HG02885 (cell line): Measurements from ENCODE around the gene MRPL11.
"Not testable (repeated sequence)": the region's sequence is repeated elsewhere in the genome, so short reads cannot be mapped to it uniquely, and the experiment has no call there.

Experiments
- ATAC-seq: cut with Tn5 transposase; IDR thresholded peaks from one replicate; pipeline ENCODE4 v1.9.1; 2021; ENCODE audit warnings: mild to moderate bottlenecking; ENCODE audit not compliant: unreplicated experiment, poor library complexity

MRPL11 gene

DNA sequence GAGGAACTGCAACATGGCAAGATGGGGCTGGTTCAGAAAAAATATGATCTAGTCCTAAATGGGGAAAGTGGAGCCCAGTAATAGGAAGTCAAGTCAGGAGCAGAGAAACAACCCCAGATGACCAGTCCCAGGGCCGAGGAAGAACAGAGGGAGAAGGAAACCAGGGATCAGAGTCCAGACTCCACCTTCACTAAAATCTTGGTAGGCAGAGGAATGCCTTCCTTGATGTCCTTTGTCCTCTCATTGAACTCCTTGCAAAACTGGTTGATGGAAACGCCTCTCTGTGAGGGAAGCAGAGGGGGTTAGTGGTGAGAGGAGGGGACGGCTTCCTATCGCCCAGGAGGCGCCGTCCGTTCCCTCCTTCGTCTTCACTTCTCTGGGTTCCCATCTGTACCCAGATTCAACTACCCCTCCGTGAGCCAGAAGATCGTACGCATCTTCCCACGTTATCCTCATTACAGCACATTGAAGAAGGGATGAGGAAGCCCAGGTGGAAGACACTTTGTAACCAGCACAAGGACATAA is 607 bp downstream of the MRPL11 start:
- ATAC-seq = no peak

DNA sequence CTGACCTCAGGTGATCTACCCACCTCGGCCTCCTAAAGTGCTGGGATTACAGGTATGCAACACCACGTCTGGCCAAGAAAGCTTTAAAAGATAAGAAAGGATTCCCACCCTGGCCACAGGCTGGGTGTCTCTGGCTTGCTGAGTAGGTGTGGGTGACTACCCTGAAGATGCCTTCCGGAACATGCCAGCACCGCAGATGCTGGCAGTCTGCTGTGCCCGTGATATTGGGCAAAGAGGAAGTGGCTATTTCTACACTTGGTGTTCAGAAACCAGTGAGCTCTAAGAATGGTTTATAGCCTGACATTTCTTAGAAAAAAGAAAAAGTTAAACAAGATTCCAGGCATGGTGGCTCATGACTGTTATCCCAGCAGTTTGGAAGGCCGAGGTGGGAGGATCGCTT is 6.1 kb downstream of the MRPL11 start:
- ATAC-seq = no peak

DNA sequence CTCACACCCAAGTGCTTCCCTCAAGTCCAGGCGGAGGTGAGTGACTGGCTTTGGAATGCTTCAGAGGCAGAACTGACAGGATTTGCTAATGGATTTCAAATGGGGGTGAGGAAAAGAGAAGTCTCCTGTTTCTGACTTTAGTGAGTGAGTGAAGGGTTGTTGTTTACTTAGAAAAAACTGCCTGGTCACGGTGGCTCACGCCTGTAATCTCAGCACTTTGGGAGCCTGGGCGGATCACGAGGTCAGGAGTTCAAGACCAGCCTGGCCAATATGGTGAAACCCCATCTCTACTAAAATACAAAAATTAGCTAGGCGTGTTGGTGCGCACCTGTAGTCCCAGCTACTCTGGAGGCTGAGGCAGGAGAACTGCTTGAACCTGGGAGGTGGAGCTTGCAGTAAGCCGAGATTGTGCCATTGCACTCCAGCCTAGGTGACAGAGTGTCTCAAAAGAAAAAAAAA is 6.7 kb downstream of the MRPL11 start:
- ATAC-seq = not testable (repeated sequence)

DNA sequence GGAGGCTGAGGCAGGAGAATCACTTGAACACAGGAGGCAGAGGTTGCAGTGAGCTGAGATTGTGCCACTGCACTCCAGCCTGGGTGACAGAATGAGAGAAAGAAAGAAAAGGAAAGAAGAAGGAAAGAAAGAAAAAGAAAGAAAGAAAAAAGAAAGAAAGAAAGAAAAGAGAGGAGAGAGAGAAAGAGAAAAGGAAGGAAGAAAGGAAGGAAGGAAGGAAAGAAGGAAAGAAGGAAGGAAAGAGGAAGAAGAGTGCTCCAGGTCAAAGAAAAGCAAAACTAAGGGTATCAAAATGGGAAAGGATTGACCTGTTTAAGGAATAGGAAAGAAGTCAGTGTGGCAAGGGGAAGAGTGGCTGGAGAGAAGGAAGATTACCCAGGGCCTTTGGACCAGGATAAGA is 7.4 kb downstream of the MRPL11 start:
- not testable (repeated sequence) for ATAC-seq

DNA sequence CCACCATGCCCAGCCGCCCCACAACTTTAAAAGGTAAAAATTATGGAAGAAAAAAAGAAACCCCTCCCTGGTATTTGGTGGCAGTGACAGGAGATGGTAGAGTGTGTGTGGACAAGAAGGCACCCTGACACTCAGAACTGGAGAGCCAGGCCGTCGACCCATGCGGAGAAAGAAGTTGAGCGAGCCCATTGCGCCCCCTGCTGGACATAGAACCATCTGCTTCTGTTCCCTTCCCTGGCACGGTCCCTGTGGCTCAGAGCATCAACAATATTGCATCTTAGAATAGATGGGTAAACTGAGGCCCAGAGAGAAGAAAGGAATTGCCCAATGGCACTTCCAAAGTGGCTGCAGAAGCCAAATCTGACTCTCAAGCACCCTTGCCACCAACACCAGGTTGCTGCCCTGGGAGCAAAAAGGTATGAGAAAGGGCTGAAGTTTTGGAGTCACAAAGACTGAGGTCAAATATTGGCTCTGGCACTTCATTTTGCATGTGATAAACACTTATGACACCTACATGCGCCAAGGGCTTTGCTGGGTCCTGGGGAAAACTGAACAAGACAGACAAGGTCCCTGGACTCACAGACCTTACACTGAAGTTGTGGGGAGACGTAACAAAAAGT is 8.6 kb downstream of the MRPL11 start:
- no peak for ATAC-seq

DNA sequence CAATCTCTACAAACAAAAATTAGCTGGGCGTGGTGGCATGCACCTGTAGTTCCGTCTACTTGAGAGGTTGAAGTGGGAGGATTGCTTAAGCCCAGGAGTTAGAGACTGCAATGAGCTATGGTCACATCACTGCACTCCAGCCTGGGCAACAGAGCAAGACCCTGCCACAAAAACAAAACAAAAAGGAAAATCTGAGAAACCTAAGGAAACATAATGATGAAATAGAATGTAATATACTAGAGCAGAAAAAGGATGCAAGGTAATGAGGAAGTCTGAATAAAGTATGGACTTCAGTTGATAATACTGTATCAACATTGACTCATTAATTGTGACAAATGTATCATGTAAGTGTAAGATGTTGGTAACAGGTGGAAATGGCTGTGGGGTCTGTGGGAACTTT is 9.7 kb downstream of the MRPL11 start:
- no peak for ATAC-seq

DNA sequence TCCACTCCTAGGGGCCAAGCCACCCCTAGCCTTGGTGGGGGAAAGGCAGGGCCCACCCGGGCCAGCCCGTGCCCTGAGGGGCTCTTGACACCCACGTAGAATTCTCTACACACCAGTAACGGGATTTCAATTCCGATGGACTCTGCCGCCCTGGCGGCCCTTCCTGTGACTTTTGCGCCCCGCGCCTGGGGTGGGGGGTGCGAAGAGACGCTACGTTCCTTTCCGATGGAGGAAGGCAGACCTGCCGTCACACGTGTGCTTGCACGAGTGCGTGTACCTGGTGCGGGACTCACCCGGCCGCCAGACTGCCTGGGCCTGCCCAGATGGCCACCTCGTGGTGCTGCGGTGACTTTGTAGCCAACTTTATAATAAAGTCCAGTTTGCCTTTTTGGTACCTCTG is 12.3 kb downstream of the MRPL11 start:
- ATAC-seq = no peak

DNA sequence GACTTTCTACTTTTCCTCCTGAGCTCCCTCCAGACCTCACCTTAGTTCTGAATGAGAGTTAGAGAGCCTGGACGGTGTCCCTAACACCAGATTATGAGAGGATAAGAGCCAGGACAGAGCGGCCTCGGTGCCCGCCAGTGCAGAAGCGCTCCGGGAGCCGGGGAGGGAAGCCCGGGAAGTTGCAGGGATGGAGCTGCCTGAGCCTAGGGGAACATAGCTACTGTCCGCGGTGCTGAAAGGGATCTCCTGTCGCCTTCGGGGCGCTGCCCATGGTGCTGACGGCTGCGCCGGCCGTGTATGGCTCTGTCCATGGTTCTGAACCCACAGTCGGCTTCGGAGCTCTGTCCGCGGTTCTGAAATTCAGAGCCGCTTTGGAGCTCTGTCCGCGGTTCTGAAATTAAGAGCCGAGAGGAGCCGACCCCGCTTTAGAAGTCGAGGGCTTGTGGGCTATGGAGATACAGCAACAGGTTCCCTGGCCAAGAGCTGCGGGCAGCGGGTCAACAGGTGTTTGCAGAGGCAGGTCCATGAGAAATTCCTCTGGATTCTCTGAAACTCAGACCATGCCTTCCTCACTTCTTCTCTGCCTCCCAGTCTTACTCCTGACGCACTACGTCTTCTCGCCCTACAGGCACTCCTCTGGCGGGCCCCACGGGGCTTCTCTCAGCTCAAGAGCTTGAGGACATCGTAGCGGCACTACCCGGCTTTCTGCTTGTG is 17.0 kb downstream of the MRPL11 start:
- no peak for ATAC-seq

DNA sequence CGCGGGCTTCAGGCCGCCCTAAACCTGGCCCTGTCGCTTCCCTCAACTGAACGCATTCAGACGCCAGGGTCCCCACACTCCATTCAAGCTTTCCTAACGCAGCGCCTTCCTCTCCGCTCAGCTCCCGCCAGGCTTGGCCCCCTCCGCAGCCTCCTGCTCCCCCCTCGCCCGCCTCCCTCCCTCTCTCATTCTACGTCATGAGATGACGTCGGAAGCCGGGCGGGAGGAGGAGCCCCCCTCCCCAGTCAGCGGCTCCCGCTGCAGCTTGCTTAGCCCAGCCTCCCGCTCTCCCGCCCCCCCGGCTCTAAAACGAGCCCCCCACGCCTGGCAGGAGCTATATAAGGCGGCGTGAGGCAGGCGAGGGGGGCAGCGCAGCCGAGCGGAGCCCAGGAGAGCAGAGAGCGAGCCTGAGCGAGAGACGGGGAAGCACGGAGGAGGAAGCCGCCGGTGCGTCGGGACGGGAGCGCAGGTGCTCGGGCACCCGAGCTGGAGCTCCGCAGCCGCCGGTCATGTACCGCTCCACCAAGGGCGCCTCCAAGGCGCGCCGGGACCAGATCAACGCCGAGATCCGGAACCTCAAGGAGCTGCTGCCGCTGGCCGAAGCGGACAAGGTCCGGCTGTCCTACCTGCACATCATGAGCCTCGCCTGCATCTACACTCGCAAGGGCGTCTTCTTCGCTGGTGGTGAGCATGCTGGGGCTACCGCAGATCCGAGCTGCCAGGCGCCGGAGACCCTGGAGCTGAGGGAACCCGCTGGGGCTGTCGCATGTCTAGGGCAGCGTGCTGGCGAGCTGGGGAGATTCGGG is 17.8 kb downstream of the MRPL11 start, which contains the start of gene NPAS4:
Gene NPAS4 (plus strand): TSS at position 365 of the 806 bp plus-strand sequence. CDS start 145 bp downstream, at position 510.
- no peak for ATAC-seq

DNA sequence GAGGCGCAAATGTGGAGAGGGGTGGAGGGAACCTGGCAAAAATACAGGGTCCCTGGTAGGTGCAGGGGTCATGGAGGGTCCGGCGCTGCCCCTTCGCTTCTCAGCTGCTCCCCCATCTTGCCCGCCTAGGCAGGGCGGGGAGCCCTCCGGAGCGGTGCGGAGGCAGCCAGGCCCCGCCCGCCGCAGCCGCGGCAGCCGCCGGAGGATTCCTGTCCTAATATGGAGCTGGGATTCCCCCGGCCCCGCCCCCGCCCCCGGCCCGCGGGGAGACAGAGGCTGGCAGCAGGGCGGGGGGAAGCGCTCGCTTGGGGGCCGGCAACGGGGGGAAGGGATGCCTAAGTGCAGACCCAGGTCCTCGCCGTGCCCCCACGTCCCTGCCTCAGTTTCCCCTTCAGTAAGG is 18.8 kb downstream of the MRPL11 start:
- ATAC-seq = no peak

DNA sequence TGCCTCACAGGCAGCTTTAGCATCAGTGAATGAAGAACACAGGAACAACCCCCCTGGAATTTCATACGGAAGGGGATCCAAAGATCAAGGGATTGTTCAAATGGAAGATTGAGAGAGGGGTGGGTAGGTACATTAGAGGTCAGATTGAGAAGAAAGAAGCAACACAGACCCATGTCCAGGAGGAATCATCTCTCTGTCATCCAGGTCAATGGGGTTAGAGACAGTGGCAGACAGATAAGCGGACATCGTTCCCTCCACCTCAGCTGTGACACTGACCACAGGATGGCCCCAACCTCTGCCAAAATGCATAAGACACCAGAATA is 19.7 kb downstream of the MRPL11 start:
- no peak for ATAC-seq

DNA sequence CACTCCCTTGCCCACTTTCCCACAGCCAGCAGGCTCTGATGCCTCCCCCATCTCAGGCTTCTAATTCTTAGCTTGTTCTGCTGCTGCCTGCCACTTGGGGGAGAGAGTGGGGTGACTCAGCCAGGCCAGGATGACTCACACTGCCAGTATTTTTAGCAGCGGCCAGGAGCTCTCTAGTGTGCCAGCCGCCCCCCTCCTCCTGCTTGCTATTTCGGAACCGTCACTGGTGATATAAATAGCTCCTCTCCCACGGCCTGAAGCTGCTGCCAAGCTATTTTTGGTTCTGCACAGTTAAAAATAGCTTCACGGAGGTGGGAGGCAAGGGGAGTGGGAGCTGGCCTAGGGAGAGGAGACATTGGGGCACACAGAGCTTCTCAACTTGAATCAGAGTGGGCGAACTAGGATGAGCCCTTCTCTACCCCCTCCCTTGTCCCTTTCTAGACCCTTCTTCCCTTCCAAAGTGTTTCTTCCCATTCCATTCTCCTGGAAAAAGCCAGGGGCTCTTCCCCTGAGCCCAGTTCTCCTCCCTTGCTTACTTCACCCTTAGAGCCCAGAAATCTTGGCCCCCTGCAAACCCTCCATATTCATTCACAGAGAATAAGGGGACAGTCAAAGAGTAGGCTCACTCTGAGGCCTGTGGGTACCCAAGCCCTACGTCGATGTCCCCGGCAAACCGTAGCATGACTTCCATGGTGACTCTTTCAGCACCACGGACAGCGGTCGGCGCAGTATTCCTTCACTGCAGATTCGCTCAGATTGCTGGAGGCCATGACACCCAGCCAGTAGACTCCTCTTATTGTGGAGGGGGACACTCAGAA is 20.3 kb downstream of the MRPL11 start:
- no peak for ATAC-seq

DNA sequence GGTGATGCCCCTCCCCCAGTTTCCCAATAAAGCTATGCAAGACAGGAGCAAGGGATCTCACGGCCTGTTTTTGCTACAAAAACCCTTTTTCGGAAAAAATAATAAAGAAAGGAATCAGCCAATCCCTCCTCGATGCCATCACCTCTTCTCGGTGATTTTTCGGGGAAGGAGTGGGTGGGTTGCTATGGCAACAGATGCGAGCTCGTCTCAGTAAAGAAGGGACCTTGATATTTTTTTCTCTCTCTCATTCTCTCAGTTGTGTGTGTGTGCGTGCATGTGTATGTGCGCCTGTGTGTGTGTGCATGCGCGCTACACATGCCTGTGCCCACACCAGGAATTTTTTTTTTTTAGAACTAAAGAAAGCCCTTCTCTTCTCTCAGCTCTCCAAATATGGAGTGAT is 21.6 kb downstream of the MRPL11 start:
- no peak for ATAC-seq

DNA sequence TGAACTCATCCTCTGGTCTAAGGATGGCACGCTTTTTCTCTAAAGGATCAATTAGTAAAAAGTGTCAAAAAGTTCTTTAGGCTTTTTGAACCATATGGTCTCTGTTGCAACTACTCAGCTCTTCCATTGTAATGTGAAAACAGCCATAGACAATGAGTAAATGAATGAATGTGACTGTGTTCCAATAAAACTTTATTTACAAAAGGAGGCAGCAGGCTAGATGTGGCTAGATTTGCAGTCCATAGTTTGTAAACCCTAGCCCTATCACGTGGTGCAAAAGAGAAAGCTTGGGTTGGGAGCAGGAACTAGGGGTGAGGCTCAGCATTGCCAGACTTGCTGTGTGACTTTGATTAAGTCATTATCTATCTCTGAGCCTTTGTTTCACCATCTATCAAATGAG is 23.2 kb downstream of the MRPL11 start:
- no peak for ATAC-seq

DNA sequence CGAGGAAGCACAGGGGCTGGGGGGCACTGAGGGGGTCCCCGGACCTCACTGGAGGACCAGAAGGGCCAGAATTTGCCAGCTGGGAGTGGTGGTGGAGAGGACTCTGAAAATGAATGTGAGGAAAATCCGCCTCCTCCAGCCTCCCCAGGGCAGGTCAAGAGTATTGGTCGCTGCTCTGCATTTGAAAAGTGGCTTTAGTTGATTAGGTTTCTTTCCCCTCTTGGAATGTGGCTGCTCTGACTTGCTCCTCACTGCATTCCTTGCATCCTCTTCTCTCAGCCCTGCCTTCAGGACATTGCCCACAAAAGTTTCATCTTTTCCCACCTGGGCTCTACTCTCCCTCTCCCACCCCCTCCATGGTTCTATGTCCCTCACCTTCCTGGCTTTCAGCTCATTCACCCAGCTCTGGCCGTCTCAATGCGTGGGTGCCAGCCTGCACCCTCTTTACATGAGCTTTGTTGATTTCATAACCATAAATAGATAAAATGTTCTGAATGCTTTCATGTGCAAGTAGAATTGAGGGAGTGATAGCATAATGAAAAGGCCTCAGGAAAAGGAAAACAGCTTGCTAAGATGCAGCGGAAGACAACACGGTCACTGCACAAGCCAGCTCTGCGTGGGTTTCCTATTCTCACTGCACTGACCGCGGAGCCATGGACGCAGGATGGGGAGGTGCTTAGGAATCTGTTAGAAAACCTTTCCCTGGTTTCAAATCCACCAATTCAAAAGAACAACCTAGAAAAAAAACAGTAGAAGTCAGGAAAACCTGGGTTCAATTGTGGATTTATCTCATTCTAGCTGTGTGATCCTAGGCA is 24.3 kb downstream of the MRPL11 start:
- no peak for ATAC-seq

DNA sequence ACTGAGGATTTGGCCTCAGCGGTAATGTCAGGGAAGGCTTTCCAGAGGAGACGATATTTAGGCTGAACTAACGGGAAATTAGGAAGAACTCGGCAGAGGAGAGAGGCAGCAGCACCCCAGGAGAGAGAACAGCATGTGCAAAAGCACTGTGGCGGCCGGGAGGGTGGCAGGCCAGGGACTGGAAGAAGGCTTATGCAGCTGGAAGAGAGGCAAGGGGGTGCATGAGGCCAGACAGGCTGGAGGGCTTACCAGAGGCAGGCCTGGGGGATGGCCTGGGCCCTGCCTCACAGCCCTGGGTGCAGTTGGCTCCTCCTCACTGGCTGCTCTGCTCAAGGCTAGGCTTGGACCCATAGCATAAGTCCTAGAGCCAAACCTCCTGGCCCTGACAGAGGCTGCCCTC is 25.5 kb downstream of the MRPL11 start:
- no peak for ATAC-seq

DNA sequence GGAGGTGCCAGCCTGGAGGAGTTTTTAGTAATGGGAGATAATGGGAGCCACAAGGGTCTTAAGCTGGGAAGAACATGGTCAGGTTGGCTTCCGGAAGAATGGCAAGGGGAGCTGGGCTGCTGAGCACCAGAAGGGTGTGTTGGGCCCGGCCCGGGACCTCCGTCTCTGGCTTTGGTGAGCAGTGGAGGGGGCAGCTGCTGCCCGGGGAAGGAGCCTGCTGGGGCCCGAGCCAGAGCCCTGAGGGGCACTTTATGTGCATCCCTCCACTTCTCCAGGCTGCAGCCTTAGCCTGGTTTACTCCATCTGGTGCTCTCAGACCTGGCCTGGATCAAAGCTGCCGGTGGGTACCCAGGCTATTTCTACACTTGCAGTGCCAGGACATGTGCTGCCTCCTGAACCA is 26.5 kb downstream of the MRPL11 start:
- ATAC-seq = no peak

DNA sequence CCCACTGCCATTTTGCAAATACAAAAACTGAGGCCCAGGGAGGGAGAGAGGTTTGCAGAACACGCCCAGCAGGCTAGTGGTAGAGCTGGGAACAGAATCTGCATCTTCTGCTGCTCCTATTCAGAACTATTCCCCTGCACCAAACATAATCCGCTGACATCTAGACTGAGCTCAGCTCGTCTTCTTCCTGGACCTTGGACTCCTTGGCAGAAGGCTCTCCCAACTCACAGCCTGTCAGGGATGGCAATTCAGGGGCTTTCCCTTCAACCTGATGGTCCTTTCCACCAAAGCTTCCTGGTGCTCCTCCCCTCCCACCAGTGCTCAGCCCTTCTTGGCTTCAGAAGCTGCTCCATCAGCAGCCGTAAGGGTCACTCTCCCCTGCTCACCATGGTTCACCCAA is 27.3 kb downstream of the MRPL11 start:
- ATAC-seq = no peak

DNA sequence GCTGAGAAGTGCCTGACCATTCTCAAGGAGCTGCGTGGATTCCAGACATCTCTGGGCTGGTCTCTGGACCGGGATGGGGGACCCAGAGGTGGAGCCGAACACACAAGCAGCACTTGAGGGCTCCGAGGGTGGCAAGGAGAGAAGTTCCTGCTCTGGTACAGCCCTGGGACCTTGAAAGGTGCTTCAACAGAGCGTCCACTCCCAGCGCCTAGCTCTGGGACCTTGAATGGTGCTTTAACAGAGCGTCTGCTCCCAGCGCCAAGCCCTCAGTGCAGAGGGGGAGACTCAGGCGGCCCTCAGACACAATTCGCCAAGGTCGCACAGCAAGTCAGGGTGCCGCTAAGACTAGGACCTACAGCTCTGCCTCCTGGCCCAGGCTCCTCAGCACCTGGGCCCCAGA is 28.5 kb downstream of the MRPL11 start:
- ATAC-seq = no peak

DNA sequence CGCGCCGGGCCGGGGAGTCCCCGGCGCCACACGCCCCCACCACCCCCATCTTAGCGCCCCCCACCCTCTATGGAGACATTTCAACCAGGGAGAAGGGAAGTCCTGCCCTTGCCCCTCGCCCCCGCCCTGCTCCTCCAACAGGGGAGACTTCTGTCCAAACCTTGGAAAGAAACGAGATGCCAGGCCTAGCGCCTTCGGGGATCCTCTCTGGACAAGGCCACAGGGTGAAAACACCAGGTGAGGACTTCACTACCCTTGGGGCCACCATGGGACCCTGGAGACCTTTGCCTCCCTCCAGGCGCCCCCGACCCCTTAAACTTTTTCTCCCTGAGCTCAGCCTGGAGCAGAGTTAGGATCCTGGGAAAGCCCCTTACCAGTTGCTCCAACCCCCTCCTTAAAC is 29.4 kb downstream of the MRPL11 start:
- ATAC-seq = no peak
